ENCODE data around the gene ACTR3.

ACTR3 gene

GRCh38 chr2:114005110-114005783 is 115.4 kb downstream of the ACTR3 start:
- DNase-seq (ENCODE audit: low spot score): no peak

- no peak for DNase-seq (ENCODE audit: low spot score)
These were observed 116.6 kb downstream of the ACTR3 start for GRCh38 chr2:114006460-114006859.

GRCh38 chr2:114007436-114007835 is 117.5 kb downstream of the ACTR3 start:
- no peak for DNase-seq (ENCODE audit: low spot score)

GRCh38 chr2:114008720-114009119 is 118.8 kb downstream of the ACTR3 start:
- DNase-seq (ENCODE audit: low spot score): no peak

- no peak for DNase-seq (ENCODE audit: low spot score)
These were observed 119.5 kb downstream of the ACTR3 start for GRCh38 chr2:114009205-114009944.

GRCh38 chr2:114010001-114010400 is 120.1 kb downstream of the ACTR3 start:
- peak; percentile 57 for DNase-seq (ENCODE audit: low spot score)

- DNase-seq (ENCODE audit: low spot score): no peak
These were observed 121.8 kb downstream of the ACTR3 start for GRCh38 chr2:114011713-114012112.

All from kidney tubule cell (primary cell).